HEK293T (cell line): ENCODE results near the gene LGALS9.

Experiments used
- CTCF ChIA-PET: fragments of 350-600 bp; formaldehyde crosslinking; extraction: SDS; loops from one replicate; lab custom pipeline; 2021; ENCODE audit warnings: antibody characterized with exemption, inconsistent platforms; lab: Yijun Ruan, JAX
- POLR2A ChIA-PET: fragments of 350-600 bp; formaldehyde crosslinking; extraction: SDS; loops from one replicate; lab custom pipeline; 2020; ENCODE audit warnings: antibody characterized with exemption, inconsistent platforms; lab: Yijun Ruan, JAX
- DNase-seq: peaks from one replicate; pipeline ENCODE4 v3.0.0; 2012; ENCODE audit warnings: mixed read lengths; ENCODE audit errors: extremely low spot score
- ARNT ChIP-seq: fragments of 450-650 bp; IDR thresholded peaks from 2 replicates; pipeline ENCODE4 v1.6.1; 2017; ENCODE audit warnings: mild to moderate bottlenecking
- BHLHE40 ChIP-seq: fragments of 450-650 bp; IDR thresholded peaks from 2 replicates; pipeline ENCODE4 v1.6.1; 2016; ENCODE audit warnings: mild to moderate bottlenecking, moderate library complexity, borderline replicate concordance
- CTBP1 ChIP-seq: fragments of 450-650 bp; IDR thresholded peaks from 2 replicates; pipeline ENCODE4 v1.6.1; 2016; ENCODE audit warnings: borderline replicate concordance
- ELF4 ChIP-seq: fragments of 450-650 bp; IDR thresholded peaks from 2 replicates; pipeline ENCODE4 v1.6.1; 2017; ENCODE audit warnings: antibody characterized with exemption
- FOXA1 ChIP-seq: fragments of 450-650 bp; IDR thresholded peaks from 2 replicates; pipeline ENCODE4 v1.6.1; 2016; ENCODE audit warnings: mild to moderate bottlenecking
- FOXK2 ChIP-seq: fragments of 450-650 bp; IDR thresholded peaks from 2 replicates; pipeline ENCODE4 v1.6.1; 2016; ENCODE audit warnings: mild to moderate bottlenecking
- FOXM1 ChIP-seq: fragments of 450-650 bp; IDR thresholded peaks from 2 replicates; pipeline ENCODE4 v1.6.1; 2017; ENCODE audit warnings: mild to moderate bottlenecking, borderline replicate concordance
- HDGF ChIP-seq: fragments of 450-650 bp; IDR thresholded peaks from 2 replicates; pipeline ENCODE4 v1.6.1; 2017; ENCODE audit warnings: antibody characterized with exemption, borderline replicate concordance
- L3MBTL2 ChIP-seq: fragments of 450-650 bp; conservative IDR thresholded peaks from 2 replicates; pipeline ENCODE4 v1.6.1; 2016; ENCODE audit warnings: mild to moderate bottlenecking
- LEF1 ChIP-seq: fragments of 450-650 bp; IDR thresholded peaks from 2 replicates; pipeline ENCODE4 v1.6.1; 2017; ENCODE audit warnings: mild to moderate bottlenecking, borderline replicate concordance
- NFRKB ChIP-seq: fragments of 450-650 bp; IDR thresholded peaks from 2 replicates; pipeline ENCODE4 v1.6.1; 2016; ENCODE audit warnings: mild to moderate bottlenecking, moderate library complexity
- SP1 ChIP-seq: fragments of 450-650 bp; IDR thresholded peaks from 2 replicates; pipeline ENCODE4 v1.6.1; 2017
- SUZ12 ChIP-seq: fragments of 450-650 bp; IDR thresholded peaks from 2 replicates; pipeline ENCODE4 v1.6.1; 2016; ENCODE audit warnings: mild to moderate bottlenecking
- TARDBP ChIP-seq: fragments of 450-650 bp; IDR thresholded peaks from 2 replicates; pipeline ENCODE4 v1.6.1; 2016
- ZNF384 ChIP-seq: fragments of 450-650 bp; IDR thresholded peaks from 2 replicates; pipeline ENCODE4 v1.6.1; 2016
- TF ChIP-seq, protein P1 (sequence below): fragments of 450-650 bp; IDR thresholded peaks from 2 replicates; pipeline ENCODE4 v1.6.1; 2016

Gene LGALS9

DNA sequence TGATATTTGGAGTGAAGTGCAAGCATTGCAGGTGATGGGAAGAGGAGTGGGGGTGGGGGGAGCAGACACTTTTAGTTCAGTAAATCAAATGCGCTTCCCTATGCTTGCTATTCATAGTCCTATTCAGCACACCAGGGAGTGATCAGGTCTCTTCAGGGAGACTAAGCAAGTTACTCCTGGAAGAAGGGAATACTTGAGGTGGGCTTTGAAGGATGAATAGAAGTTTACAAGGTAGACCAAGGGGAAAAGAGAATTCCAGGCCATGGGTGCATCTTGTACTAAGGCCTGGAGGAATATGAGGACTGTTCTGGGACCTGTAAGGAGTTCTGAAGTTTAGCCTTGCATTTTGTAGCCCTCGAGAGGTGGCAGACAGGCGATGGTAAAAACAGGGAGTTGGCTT lies 40.1 kb upstream of the LGALS9 start:
- ChIA-PET CTCF (no interaction called here), POLR2A (no interaction called here)
- no peak for TF ChIP-seq ARNT
- no peak for TF ChIP-seq SUZ12
- no peak for TF ChIP-seq ELF4
- no peak for TF ChIP-seq FOXK2
- no peak for TF ChIP-seq SP1
- TF ChIP-seq BHLHE40, result no peak
- DNase-seq, result no peak

DNA sequence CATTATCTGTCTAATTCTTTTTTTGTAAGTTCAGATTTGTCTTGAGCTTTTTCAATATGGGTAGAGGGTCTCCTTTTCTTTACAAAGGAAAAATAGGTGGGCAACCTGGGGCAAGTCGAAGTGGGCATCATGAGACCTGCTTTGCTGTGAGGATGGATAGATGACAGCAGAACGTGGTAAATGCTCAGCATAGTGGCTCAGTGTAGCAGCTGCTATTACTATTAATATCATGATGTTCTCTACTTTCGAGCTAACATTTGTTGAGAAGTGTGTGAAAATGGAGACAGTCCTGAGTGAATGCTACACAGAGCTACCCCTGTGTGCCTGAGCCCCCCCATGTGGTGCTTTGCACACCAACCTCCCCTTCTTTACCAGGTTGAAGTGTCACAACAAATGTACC lies 39.0 kb upstream of the LGALS9 start:
- no peak for TF ChIP-seq SUZ12
- TF ChIP-seq BHLHE40, result no peak
- TF ChIP-seq HDGF, result no peak
- TF ChIP-seq ZNF384, result no peak
- TF ChIP-seq FOXA1, result no peak
- TF ChIP-seq, protein P1, sequence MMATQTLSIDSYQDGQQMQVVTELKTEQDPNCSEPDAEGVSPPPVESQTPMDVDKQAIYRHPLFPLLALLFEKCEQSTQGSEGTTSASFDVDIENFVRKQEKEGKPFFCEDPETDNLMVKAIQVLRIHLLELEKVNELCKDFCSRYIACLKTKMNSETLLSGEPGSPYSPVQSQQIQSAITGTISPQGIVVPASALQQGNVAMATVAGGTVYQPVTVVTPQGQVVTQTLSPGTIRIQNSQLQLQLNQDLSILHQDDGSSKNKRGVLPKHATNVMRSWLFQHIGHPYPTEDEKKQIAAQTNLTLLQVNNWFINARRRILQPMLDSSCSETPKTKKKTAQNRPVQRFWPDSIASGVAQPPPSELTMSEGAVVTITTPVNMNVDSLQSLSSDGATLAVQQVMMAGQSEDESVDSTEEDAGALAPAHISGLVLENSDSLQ, result no peak
- TF ChIP-seq CTBP1, result no peak
- TF ChIP-seq SP1, result no peak
- TF ChIP-seq NFRKB, result no peak
- no peak for TF ChIP-seq LEF1
- no peak for TF ChIP-seq ELF4
- TF ChIP-seq FOXK2, result no peak
- TF ChIP-seq L3MBTL2, result no peak
- no peak for TF ChIP-seq TARDBP
- TF ChIP-seq ARNT, result no peak

DNA sequence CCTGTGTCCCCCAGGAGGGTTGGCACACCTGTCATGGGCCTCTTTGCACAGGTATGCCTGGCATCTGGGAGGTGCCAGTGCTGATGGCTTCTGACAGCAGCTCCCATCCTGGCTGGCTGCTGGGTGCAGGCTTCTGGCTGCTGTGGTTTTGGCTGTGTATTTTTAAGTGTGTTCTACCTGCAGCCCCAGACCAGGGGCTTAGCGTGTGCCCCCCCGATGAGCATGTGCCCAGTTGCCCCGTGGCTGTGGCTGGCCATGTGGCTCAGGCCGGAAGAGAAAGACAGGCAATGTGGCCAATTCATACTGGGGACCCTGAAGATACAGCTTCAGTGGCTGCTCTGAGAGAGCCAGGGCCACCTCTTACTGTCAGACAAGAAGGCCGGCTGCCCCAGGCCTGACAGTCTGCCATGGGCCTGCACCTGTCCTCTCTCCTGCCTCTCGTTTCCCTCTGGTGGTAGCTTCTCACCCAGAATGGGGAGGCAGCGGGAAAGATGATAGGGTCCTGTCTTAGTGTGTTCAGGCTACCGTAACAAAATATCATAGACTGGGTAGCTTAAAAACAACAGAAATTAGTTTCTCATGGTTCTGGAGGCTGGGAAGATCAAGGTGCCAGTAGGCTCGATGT lies 37.6 kb upstream of the LGALS9 start:
- ChIA-PET CTCF (no interaction called here), POLR2A (no interaction called here)
- no peak for DNase-seq
- TF ChIP-seq SUZ12, result no peak
- TF ChIP-seq FOXK2, result no peak
- TF ChIP-seq L3MBTL2, result no peak
- TF ChIP-seq, protein P1, result no peak
- no peak for TF ChIP-seq HDGF
- TF ChIP-seq BHLHE40, result no peak
- no peak for TF ChIP-seq TARDBP
- TF ChIP-seq FOXM1, result no peak
- TF ChIP-seq FOXA1, result no peak
- TF ChIP-seq LEF1, result no peak
- no peak for TF ChIP-seq NFRKB
- no peak for TF ChIP-seq ARNT
- TF ChIP-seq ELF4, result no peak
- no peak for TF ChIP-seq CTBP1
- TF ChIP-seq SP1, result no peak
- no peak for TF ChIP-seq ZNF384

More for the DNA sequence above, 39.0 kb upstream of the LGALS9 start:
- DNase-seq, result no peak
- POLR2A ChIA-PET, result interaction anchor here (1.4 kb wide), 1 partner anchor 136 kb away, joined by 4 read pairs; the partner anchor contains the start of gene KSR1
- CTCF ChIA-PET, result interaction anchor here (0.6 kb wide), 1 partner anchor 288 kb away, joined by 3 read pairs; no protein-coding TSS in a partner anchor

DNA sequence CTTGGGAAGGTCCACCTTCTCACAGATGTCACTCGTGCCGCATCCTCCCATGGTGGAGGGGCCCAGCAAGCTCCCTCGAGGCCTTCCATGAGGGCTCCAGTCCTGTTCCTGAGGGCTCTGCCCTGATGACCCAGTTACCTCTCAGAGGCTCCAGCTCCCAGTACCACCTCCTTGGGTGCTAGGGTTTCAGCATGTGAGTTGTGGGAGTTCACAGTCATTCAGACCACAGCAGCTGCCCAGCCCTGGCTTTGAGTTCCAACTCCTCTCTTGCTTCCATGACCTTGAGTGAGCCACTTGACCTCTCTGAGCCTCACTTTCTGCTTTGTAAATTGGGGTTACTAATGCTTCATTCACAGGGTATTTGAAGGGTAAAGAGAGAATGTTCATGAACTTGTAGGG lies 37.1 kb upstream of the LGALS9 start:
- DNase-seq, result no peak
- ChIA-PET POLR2A (no interaction called here), CTCF (no interaction called here)
- TF ChIP-seq FOXM1 (no peak), ELF4 (no peak), FOXK2 (no peak), BHLHE40 (no peak), TARDBP (no peak), L3MBTL2 (no peak), ZNF384 (no peak), CTBP1 (no peak)

DNA sequence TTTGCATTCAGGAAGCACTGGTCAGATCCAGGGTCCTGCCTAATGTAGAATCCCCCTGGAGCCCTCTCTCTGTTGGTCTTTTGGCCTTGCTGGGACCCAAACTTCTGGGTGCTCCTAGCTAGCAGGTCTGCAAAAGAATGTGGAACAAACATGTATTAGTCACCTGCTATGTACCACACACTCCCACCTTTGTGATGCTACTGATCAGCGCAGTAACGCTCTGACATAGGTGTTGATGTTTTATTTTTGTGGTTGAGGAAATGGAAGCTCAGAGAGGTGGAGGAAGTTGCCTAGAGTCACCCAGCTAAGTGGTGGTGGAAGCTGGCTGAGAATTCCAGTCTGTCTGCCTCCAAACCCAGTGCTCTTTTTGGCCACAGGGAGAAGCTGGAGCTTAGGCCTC lies 35.8 kb upstream of the LGALS9 start:
- DNase-seq, result no peak
- ChIA-PET POLR2A (interaction anchor here (0.9 kb wide), 1 partner anchor 245 kb away, joined by 3 read pairs; no protein-coding TSS in a partner anchor), CTCF (interaction anchor here (1.7 kb wide), 1 partner anchor 358 kb away, joined by 4 read pairs; no protein-coding TSS in a partner anchor)
- TF ChIP-seq ELF4 (no peak), BHLHE40 (no peak), SUZ12 (no peak)
- TF ChIP-seq, protein P1, result no peak

DNA sequence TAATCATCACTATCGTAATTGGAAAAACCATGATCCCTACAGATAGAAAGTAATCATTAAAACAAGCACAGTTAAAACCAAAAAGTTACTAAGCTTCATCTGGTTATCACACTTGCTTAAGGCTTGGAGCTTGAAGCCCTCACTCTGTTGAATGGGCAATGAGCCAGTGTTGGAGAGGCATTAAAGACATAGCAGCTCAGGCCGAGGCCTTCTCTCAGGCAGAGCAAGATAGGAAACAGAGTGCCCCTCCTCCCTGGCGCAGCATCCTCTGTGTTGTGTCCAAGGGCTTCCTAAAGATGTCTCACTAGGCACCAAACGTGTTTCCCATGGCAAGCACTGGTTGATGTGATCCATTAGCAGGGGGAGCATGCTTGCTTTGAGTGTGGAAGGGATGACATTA lies 34.9 kb upstream of the LGALS9 start:
- ChIA-PET POLR2A (interaction anchor here (0.9 kb wide), 1 partner anchor 246 kb away, joined by 3 read pairs; no protein-coding TSS in a partner anchor), CTCF (interaction anchor here (1.0 to 1.7 kb wide), 2 partner anchors 140 to 359 kb away, joined by 3 to 4 read pairs; partner anchors contain the start of gene KSR1)
- TF ChIP-seq BHLHE40 (no peak), SP1 (no peak), FOXK2 (no peak), FOXA1 (no peak), ARNT (no peak), L3MBTL2 (no peak), LEF1 (no peak), HDGF (no peak), ZNF384 (no peak), ELF4 (no peak), FOXM1 (no peak), NFRKB (no peak), TARDBP (no peak)
- TF ChIP-seq, protein P1, result no peak
- no peak for DNase-seq
